Activated CD4-positive, CD25-positive, alpha-beta regulatory T cell treated with anti-CD3 and anti-CD28 coated beads, Interleukin-2, amount 50 U/mL, for 16 hours (primary cell): ENCODE measurements around the gene SDF4.

Experiments used
- DNase-seq: peaks from one replicate; pipeline ENCODE4 v3.0.0-alpha.2; 2020; ENCODE audit warnings: low read depth, low spot score

The SDF4 gene

GRCh38 chr1:1231400-1232207, at the start of gene SDF4:
SDF4 (minus strand) TSS chr1:1232001; CDS start chr1:1228772, 3,229 bp downstream.
- peak; percentile 94 for DNase-seq

GRCh38 chr1:1280782-1281481, 49.1 kb upstream of the SDF4 start:
- no peak for DNase-seq

GRCh38 chr1:1279028-1279427, 47.2 kb upstream of the SDF4 start:
- DNase-seq, result no peak

- no peak for DNase-seq
These were observed 46.8 kb upstream of the SDF4 start for GRCh38 chr1:1278620-1279019.

- DNase-seq, result no peak
These were observed 44.0 kb upstream of the SDF4 start for GRCh38 chr1:1275836-1276235.

GRCh38 chr1:1274931-1275431, 43.2 kb upstream of the SDF4 start:
- no peak for DNase-seq

- DNase-seq, result no peak
These were observed 42.6 kb upstream of the SDF4 start for GRCh38 chr1:1274299-1274930.

- DNase-seq, result peak; percentile 85
These were observed 41.9 kb upstream of the SDF4 start, which contains the start of gene UBE2J2 for GRCh38 chr1:1273512-1274298. UBE2J2 (minus strand) TSS chr1:1273854; CDS start chr1:1267992, 5,862 bp downstream.

GRCh38 chr1:1273209-1273511, 41.4 kb upstream of the SDF4 start:
- DNase-seq, result no peak

GRCh38 chr1:1272341-1273208, 40.8 kb upstream of the SDF4 start:
- no peak for DNase-seq

- DNase-seq, result no peak
These were observed 39.0 kb upstream of the SDF4 start for GRCh38 chr1:1270813-1271212.

- DNase-seq, result no peak
These were observed 36.5 kb upstream of the SDF4 start for GRCh38 chr1:1268284-1268682.

GRCh38 chr1:1267488-1268283, 35.9 kb upstream of the SDF4 start:
- no peak for DNase-seq

- no peak for DNase-seq
These were observed 33.1 kb upstream of the SDF4 start for GRCh38 chr1:1264868-1265272.

GRCh38 chr1:1264026-1264425, 32.2 kb upstream of the SDF4 start:
- no peak for DNase-seq

- no peak for DNase-seq
These were observed 31.0 kb upstream of the SDF4 start for GRCh38 chr1:1262758-1263157.

- DNase-seq, result no peak
These were observed 30.3 kb upstream of the SDF4 start for GRCh38 chr1:1262071-1262470.

GRCh38 chr1:1260843-1261560, 29.2 kb upstream of the SDF4 start:
- no peak for DNase-seq

GRCh38 chr1:1259951-1260600, 28.3 kb upstream of the SDF4 start:
- no peak for DNase-seq
